ENCODE data around the gene CLCN4.
A peak's percentile ranks its signal among the peaks of the same experiment; 100 is the strongest.

CLCN4 gene

DNA sequence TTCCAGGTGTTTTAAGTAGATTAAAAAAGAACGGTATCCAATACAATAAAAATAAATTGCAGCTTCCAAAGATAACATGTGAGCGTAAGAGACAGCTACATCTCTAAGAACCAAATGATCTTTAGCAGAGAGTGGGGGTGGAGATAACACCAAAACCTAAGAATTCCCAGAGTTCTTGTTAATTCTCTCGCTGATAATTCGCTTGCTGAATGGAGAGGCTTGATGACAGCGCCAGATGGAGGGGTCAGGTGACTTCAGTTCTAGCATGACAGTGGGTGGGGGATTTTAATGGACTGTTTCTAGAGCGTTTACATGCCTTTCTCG, 2.3 kb downstream of the CLCN4 start:
- POLR2A ChIA-PET: no interaction called here
- CTCF ChIA-PET: interaction anchor here (2.7 kb wide), 1 partner anchor 39 kb away, joined by 11 read pairs; no protein-coding TSS in a partner anchor
- DNase-seq (ENCODE audit: extremely low spot score): no peak
- no peak for TF ChIP-seq CTCF (IDR thresholded peaks at IDR 0.05; ENCODE audit: control extremely low read depth, extremely low read depth, low read depth, missing control alignments)

GRCh38 chrX:10160211-10160610, 3.4 kb downstream of the CLCN4 start:
- ChIA-PET CTCF (interaction anchor here (0.9 to 2.7 kb wide), 2 partner anchors 14 to 40 kb away, joined by 3 to 11 read pairs; no protein-coding TSS in a partner anchor), POLR2A (no interaction called here)
- DNase-seq (ENCODE audit: extremely low spot score): no peak
- no peak for TF ChIP-seq CTCF (IDR thresholded peaks at IDR 0.05; ENCODE audit: control extremely low read depth, extremely low read depth, low read depth, missing control alignments)

GRCh38 chrX:10163031-10163430, 6.3 kb downstream of the CLCN4 start:
- ChIA-PET POLR2A (no interaction called here), CTCF (no interaction called here)
- TF ChIP-seq CTCF (IDR thresholded peaks at IDR 0.05; ENCODE audit: control extremely low read depth, extremely low read depth, low read depth, missing control alignments): no peak
- DNase-seq (ENCODE audit: extremely low spot score): no peak

GRCh38 chrX:10164879-10165278, 8.1 kb downstream of the CLCN4 start:
- ChIA-PET POLR2A (no interaction called here), CTCF (interaction anchor here (1.1 kb wide), 1 partner anchor 25 kb away, joined by 3 read pairs; no protein-coding TSS in a partner anchor)
- no peak for DNase-seq (ENCODE audit: extremely low spot score)
- no peak for TF ChIP-seq CTCF (IDR thresholded peaks at IDR 0.05; ENCODE audit: control extremely low read depth, extremely low read depth, low read depth, missing control alignments)

DNA sequence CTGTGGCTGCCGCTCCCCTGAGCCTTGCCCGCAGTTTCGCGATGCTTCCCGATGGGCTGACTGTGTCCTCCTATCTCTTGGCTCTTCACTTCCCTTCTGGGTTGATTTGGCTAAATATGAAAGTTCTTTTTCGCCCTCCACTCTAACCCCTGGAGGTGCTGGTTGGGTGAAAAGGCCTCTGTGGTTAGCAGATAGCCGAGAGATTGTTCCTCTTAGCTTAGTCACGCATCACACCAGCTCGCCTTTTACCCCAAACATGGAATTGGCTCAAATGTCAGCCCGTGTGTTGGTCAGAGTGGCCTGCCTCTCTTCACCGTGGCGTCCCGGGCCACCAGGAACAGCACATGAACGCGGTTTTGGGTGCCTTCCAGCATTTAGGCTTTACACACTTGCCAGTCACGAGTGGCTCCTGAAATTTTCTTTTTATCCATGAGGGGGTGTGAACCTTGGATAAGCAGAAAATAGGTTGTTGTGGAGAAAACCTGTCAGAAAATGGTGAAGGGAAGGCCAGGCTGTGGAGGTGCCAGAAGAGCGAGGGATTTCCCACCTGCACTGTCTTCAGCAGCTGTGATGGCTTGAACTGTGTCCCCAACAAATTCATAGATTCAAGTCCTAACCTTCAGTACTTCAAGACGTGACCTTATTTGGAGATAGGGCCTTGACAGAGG, 8.9 kb downstream of the CLCN4 start:
- POLR2A ChIA-PET: no interaction called here

GRCh38 chrX:10166248-10166716, 9.5 kb downstream of the CLCN4 start:
- ChIA-PET POLR2A (no interaction called here), CTCF (interaction anchor here (1.6 to 3.2 kb wide), 2 partner anchors 24 to 47 kb away, joined by 4 to 17 read pairs; no protein-coding TSS in a partner anchor)
- no peak for DNase-seq (ENCODE audit: extremely low spot score)
- TF ChIP-seq CTCF (IDR thresholded peaks at IDR 0.05; ENCODE audit: control extremely low read depth, extremely low read depth, low read depth, missing control alignments): no peak

More for the DNA sequence above, 8.9 kb downstream of the CLCN4 start:
- DNase-seq (ENCODE audit: extremely low spot score): peak; percentile 34
- CTCF ChIA-PET: interaction anchor here (1.1 kb wide), 1 partner anchor 25 kb away, joined by 3 read pairs; no protein-coding TSS in a partner anchor
- TF ChIP-seq CTCF (IDR thresholded peaks at IDR 0.05; ENCODE audit: control extremely low read depth, extremely low read depth, low read depth, missing control alignments): no peak

All from GM10248 (cell line).